Ecto neural progenitor cell (in vitro differentiated cells): ENCODE measurements around the gene SCD5.

ENCODE experiments used
- DNase-seq: peaks from one replicate; pipeline ENCODE4 v3.0.0-alpha.2; 2018; ENCODE audit warnings: low spot score

Gene SCD5

GRCh38 chr4:82691431-82691830, 107.2 kb downstream of the SCD5 start:
- no peak for DNase-seq

GRCh38 chr4:82688091-82688795, 110.4 kb downstream of the SCD5 start:
- DNase-seq: no peak

- DNase-seq: no peak
These were observed 111.1 kb downstream of the SCD5 start for GRCh38 chr4:82687531-82687930.

GRCh38 chr4:82681754-82682153, 116.8 kb downstream of the SCD5 start:
- DNase-seq: no peak

DNA sequence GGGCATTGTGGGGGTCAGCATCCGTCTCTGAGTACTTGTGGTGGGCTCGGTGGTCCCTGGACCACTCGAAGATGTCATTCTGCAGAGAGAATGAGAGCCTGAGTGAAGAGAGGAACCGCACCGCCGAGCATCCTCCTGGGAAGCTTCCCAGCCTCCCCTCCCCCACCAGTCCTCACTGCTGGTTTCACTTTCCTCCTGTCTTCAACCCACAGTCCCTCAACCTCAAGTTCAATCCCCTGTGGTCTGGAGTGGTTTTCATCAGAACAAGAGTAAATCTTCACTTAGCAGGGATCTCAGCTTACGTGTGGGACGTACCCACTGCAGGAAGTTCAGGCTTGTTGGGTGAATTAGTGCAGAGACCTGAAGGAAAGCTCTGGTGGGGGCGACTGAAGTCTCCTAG, 117.8 kb downstream of the SCD5 start:
- DNase-seq: no peak

DNA sequence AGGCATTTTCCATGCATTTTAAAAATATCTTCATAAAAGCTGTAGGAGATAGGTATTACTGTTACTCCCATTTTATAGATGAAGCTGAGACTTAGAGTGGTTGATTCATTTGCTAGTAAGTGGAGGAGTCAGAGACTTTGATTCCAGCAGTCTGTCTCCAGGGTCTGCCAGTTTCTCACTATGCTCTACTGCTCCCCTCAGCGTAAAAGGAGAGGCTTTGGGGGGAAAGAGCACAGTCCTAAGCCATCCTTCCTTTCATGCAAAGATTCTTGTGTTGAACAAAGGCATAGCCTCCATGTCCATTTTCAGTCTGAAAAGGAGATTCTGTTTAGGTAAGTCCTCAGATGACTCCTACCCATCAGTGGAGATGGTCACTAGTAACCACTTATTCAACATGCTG, 119.1 kb downstream of the SCD5 start:
- DNase-seq: no peak

- no peak for DNase-seq
These were observed 120.5 kb downstream of the SCD5 start for GRCh38 chr4:82678051-82678450.

GRCh38 chr4:82677327-82677726, 121.3 kb downstream of the SCD5 start:
- no peak for DNase-seq

DNA sequence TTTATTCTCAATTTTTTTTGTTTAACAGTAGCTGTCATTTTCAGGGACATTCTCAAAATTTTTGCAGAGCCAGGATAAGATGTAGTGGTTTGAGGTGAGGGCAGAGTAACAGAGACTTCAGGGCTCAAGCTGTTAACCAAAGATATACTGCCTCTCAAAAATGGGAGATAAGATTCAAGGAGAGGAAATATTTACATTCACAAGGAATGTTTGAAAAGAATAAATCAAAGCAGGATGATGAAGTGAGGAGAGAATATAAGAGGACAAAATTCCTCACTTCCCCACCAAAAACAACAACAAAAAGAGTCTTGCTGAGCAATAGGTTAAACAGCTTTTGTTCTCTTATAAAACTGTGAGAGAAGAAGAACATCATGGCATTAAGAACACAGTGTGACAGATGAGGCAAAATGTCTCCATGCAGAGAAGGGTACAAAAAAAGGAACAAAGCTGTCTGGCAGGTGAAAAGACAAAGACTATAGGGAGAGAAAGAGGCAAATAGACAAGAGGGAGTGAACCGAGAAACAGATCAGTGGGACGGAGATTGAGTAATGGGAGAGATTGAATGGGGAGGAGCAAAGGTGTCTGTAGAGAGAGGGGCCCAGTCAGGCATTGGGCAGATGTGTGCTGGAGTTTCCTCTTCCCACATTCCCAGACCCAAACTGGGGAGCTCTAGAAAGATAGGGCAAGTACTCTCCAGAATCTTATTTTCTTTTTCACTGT, 130.7 kb downstream of the SCD5 start:
- no peak for DNase-seq

DNA sequence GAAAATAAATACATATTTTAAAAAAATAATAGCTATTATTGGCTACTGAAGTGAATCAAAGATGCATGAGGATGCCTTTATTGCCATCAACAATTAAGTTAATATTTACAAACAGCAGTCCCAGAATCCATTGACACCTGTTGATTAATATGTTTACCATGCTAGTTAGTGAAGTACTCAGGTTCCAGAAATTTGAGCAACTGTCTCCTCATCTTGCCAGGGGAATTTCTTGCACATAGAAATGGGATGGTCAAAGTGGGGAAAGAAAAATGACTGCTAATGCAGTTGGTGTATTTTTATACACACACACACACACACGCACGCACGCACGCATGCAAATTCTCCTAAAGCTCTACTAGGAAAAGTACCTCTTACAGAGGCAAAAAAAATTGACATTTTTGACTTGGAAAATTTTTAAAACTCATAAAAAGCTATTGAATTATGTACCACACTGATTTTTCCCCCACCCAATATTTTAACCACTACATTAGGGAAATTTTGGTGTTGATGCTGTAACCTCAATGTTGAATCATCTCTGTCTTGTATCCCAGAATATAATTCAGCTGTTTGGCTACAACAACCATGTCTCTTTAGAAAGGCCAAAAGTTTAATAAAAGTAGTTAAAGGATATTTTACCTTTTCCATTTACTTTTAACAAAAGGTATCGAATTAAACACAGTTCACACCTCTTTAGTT, 131.5 kb downstream of the SCD5 start:
- DNase-seq: no peak

DNA sequence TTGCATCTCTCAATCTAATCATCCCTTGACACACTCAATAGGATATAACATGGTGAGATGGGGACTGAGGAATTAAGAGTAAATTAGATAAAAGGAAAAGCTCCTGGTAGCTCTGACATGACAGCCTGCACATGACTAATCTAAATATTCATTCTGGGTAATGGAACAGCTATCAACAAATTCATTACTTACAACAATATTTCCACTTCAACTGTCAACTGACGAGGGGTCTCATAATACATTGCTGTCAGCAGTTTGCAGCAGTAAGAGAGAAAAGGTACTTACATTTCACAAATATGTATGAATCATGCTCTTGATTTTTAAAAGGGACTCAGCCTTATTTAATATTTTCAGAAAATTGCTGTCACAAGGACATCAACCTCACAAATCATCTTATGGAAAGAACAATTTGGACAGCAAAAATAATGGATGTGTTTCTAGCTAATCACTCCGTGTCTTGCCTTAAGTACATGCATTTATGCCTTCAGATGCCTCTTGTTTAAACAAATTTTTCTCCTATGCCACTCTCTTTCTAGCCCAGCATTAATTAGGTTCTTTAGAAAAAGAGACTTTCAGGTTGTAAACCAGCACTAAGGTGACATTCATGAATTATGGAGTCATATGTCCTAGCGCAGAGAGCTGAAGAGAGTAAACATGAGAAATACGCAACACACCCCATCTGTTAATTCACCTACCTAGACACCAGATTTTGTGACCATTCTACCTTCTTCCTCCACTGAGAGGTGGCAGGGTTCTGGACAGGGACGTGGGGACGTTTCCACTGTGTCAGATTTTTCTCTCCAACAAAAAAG, 137.2 kb downstream of the SCD5 start:
- no peak for DNase-seq

DNA sequence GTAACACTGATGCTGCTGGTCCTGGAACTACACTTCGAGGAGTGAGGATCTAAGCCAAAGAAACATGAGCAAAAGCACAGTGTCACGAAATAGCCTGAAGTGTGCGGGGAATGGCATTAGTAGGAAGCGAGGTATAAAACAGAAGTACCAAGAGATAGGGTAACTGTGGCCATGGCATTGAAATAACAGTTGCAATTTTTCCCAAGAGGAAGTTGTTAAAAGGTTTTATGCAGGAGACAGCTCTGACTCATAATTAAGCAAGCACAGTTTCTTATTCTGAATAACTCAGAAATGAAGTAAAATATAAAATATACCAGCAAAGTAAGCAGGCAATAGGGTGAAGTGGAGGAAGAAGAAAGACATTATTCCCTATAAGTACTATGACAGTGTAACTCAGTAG, 146.5 kb downstream of the SCD5 start:
- no peak for DNase-seq

DNA sequence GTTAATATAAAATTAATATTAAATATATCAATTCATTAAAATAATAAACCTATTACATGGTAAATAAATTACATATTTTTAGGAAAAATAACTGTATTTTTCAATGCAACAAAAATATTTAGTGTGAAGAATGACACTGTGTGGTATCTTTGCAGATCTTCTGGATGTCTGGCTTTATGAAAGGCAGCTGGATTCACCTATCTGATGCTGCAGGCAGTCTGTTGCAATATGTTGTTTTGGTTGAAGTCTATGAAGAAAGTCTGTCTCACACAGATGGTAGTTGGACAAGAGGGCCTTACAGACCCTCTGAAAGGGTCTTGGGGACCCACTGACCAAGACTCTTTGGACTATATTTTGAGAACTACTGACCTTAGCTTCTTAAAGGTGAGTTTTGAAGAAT, 147.7 kb downstream of the SCD5 start:
- no peak for DNase-seq

GRCh38 chr4:82648356-82648755, 150.2 kb downstream of the SCD5 start:
- DNase-seq: no peak

GRCh38 chr4:82645936-82646565, 152.5 kb downstream of the SCD5 start:
- DNase-seq: no peak

- DNase-seq: no peak
These were observed 153.9 kb downstream of the SCD5 start for GRCh38 chr4:82644734-82645126.

DNA sequence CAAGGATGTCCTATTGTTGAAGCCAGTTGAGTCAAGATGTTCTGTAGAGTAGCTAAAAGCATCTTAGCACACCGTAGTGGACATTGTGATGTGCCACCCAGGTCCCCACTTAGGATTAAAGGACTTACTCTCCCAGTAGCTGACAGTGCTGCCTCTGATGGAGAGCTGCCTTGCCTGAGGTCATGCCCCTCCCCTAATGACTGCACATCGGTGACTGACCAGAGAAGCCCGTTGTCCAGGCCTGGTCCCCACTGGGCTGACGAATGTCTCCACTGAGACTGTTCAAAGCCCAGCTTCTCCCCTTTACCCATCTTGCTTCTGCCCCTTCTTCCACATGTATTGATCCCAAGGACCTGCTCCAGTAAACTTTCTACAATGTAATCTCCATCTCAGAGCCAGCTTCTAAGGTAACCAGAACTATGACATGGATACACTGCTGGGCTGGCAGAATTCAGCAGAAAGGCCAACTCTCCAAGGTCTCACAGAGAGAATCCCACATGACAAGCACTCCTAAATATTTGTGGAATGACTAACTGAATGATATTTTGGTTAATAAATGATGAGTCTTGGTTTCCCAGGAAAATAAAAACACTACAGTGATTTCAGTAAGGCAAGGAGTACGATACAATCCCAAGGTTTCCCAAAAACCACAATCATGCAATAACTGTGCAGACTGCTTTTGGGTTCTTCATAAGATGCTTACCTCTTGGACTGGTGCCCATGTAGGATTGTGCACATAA, 154.4 kb downstream of the SCD5 start:
- DNase-seq: no peak

DNA sequence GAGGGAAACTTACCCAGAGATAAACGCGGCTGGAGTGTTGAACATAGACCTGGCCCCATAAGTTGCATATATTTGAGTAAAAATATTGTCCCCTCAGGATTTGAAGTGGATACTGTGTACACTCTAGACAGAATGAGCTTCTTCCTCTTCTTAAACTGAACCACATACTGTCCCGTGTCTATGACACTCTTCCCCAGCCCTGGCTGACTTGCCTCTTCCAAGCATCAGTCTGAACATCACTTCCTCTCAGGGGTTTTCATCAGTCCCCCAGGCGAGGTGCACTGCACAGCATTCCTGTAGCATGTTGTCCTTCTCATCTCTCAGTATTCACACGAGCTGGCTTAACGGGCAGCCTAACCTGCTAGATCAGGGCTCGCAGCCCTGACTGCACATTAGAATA, 156.3 kb downstream of the SCD5 start:
- no peak for DNase-seq

- no peak for DNase-seq
These were observed 158.1 kb downstream of the SCD5 start for GRCh38 chr4:82640540-82640939.

DNA sequence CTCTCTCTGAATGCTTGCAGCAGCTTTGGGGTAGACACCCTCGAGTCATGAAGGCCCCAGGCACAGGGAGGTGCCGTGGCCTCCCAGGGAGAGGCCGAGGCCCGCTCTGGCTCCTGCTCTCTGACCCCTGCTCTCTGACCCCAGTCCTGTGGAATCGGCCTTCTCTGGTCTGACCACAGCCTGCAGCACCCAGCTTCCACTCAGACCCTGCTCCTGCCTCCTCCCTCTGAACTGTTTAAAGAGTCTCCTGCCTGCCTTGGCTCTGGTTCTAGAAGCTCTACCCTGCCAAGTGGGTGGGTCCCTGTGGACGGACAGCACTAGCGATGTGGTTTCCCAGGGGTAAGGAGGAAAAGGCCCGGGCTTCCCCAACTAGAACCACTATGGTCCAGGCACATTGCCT, 158.6 kb downstream of the SCD5 start:
- DNase-seq: no peak

DNA sequence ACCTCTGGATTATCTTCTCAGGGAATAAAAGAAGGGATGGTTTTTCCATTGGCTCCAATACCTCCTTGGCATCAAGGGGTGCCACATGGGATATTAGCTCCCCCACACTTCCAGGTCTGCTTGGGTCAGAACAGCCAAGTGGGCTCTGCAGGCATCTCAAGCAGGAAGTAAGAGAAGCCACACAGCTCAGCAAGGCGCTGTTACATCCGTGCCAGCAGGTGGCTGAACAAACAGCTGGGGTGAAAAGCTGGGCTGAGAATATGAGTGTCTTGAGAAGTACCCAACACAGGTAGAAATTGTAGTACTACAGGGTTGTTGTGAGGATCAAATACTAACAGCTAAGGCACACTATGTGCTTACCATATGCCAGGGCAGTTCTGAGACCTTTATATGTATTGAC, 160.1 kb downstream of the SCD5 start:
- no peak for DNase-seq
